HG03457 (cell line): ENCODE results near the gene FOS.
"Not testable (repeated sequence)": the region's sequence is repeated elsewhere in the genome, so short reads cannot be mapped to it uniquely, and the experiment has no call there.

Source experiments
- ATAC-seq: cut with Tn5 transposase; IDR thresholded peaks from one replicate; pipeline ENCODE4 v1.9.1; 2021; ENCODE audit warnings: moderate number of reproducible peaks; ENCODE audit not compliant: unreplicated experiment

FOS gene

DNA sequence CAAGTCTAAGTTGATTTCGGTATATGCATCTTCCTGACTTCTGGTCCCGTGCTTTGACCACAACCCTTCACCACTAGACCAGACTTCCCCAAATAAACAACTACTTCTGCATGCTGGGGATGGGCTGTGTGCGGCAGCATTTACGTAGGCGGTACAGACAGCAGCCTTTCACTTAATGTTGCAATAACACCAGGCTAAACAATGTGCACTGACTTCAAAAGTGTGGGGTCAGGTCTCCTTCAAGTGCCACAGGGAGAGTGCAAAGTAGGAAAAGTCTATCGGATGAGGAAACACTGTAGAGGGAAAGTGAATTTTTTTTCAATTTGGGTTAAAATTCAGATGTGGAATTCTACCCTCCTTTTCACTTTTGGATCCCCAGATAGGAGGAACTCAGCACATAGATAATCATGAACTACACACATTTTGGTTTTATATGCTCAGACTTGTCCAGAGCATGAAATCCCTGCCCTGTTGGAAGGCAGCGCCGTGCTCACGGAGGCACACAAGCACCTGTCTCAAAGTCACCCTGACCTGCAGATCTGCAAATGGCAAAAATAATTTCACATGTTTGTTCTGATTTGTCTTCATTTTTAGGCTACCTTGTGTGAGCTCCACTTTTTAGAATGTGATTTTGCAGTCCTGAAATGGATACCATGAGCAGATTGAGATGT, 3.6 kb upstream of the FOS start:
- ATAC-seq: no peak

DNA sequence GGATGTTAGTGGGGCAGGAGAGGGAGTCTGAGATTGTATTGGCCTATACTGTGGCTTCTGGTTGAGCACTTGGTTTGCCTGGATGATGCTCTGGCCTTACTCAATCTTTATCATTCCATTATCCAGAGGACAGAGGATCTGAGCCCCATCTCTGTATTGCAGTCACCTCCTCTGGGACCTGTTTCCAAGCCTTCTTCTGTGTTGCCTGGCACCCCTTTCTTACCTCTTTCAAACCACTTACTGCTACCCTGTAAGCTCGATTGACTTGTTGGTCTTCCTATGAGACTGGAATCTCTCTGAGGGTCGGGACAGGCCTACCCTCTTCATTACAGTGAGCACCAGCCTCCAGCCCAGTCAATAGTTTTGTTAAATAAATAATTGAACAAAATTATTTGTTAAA, 3.0 kb upstream of the FOS start:
- ATAC-seq: no peak

DNA sequence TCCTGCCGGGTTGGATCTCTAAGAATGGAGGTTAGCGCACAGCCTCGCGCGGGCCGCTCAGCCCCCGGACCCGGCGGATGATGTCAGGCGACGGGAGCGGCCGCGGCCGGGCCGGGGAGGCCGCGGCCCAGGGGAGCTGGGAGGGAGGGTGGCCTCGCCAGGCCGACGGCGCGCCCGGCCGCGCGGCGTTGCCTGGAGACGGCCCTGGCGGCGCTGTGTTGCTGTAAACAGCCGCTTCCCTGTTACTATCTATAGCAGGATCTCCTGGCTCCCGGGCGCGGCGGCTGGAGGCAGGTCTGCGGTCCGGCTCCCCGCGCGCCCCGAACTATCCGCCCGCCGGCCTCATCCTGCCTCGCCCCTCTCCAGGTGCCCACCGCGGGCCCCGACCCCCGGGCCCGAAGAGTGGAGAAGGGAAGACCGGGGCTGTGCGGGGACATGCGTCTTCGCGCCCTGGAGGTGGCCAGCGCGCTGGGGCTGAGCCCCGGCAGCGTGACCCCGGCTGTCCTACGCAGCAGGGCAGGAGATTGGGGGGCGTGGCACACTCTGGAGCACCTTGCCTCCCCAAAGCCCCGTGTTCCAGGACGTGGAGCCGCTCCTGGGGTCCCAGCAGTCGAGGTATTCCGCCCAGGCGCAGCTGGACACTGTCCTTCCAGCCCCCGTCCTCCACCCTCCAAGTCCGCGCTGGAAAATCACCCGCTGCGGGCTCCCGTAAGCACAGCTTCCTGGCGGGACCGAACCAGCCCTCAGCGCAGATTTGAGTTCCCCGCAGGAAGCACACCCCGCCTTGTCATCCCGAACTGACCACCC, 1.4 kb upstream of the FOS start:
- no peak for ATAC-seq

DNA sequence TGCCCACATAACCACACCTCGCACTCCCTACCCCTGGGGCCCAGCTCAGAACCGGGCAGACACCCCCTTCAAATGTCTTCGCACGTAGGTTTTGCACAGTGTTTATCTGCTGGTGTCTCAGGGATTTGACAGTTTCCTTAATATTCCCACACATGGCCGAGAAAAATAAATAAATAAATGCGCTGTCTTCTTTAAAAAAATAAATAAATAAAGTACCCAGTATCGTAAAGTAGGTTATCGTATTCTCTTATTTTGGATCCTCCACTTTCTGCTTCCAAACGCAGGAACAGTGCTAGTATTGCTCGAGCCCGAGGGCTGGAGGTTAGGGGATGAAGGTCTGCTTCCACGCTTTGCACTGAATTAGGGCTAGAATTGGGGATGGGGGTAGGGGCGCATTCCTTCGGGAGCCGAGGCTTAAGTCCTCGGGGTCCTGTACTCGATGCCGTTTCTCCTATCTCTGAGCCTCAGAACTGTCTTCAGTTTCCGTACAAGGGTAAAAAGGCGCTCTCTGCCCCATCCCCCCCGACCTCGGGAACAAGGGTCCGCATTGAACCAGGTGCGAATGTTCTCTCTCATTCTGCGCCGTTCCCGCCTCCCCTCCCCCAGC, 710 bp upstream of the FOS start:
- no peak for ATAC-seq

DNA sequence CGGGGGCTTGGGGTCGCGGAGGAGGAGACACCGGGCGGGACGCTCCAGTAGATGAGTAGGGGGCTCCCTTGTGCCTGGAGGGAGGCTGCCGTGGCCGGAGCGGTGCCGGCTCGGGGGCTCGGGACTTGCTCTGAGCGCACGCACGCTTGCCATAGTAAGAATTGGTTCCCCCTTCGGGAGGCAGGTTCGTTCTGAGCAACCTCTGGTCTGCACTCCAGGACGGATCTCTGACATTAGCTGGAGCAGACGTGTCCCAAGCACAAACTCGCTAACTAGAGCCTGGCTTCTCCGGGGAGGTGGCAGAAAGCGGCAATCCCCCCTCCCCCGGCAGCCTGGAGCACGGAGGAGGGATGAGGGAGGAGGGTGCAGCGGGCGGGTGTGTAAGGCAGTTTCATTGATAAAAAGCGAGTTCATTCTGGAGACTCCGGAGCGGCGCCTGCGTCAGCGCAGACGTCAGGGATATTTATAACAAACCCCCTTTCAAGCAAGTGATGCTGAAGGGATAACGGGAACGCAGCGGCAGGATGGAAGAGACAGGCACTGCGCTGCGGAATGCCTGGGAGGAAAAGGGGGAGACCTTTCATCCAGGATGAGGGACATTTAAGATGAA, 630 bp downstream of the FOS start:
- ATAC-seq: no peak

DNA sequence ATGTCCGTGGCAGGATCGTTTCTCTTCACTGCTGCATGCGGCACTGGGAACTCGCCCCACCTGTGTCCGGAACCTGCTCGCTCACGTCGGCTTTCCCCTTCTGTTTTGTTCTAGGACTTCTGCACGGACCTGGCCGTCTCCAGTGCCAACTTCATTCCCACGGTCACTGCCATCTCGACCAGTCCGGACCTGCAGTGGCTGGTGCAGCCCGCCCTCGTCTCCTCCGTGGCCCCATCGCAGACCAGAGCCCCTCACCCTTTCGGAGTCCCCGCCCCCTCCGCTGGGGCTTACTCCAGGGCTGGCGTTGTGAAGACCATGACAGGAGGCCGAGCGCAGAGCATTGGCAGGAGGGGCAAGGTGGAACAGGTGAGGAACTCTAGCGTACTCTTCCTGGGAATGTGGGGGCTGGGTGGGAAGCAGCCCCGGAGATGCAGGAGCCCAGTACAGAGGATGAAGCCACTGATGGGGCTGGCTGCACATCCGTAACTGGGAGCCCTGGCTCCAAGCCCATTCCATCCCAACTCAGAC, 1.2 kb downstream of the FOS start:
- ATAC-seq: no peak

DNA sequence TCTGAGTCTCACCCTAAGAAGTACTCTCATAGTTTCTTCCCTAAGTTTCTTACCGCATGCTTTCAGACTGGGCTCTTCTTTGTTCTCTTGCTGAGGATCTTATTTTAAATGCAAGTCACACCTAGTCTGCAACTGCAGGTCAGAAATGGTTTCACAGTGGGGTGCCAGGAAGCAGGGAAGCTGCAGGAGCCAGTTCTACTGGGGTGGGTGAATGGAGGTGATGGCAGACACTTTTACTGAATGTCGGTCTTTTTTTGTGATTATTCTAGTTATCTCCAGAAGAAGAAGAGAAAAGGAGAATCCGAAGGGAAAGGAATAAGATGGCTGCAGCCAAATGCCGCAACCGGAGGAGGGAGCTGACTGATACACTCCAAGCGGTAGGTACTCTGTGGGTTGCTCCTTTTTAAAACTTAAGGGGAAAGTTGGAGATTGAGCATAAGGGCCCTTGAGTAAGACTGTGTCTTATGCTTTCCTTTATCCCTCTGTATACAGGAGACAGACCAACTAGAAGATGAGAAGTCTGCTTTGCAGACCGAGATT, 1.7 kb downstream of the FOS start:
- no peak for ATAC-seq

DNA sequence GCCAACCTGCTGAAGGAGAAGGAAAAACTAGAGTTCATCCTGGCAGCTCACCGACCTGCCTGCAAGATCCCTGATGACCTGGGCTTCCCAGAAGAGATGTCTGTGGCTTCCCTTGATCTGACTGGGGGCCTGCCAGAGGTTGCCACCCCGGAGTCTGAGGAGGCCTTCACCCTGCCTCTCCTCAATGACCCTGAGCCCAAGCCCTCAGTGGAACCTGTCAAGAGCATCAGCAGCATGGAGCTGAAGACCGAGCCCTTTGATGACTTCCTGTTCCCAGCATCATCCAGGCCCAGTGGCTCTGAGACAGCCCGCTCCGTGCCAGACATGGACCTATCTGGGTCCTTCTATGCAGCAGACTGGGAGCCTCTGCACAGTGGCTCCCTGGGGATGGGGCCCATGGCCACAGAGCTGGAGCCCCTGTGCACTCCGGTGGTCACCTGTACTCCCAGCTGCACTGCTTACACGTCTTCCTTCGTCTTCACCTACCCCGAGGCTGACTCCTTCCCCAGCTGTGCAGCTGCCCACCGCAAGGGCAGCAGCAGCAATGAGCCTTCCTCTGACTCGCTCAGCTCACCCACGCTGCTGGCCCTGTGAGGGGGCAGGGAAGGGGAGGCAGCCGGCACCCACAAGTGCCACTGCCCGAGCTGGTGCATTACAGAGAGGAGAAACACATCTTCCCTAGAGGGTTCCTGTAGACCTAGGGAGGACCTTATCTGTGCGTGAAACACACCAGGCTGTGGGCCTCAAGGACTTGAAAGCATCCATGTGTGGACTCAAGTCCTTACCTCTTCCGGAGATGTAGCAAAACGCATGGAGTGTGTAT, 2.4 kb downstream of the FOS start:
- ATAC-seq: no peak

DNA sequence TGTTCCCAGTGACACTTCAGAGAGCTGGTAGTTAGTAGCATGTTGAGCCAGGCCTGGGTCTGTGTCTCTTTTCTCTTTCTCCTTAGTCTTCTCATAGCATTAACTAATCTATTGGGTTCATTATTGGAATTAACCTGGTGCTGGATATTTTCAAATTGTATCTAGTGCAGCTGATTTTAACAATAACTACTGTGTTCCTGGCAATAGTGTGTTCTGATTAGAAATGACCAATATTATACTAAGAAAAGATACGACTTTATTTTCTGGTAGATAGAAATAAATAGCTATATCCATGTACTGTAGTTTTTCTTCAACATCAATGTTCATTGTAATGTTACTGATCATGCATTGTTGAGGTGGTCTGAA, 3.0 kb downstream of the FOS start:
- ATAC-seq: no peak

DNA sequence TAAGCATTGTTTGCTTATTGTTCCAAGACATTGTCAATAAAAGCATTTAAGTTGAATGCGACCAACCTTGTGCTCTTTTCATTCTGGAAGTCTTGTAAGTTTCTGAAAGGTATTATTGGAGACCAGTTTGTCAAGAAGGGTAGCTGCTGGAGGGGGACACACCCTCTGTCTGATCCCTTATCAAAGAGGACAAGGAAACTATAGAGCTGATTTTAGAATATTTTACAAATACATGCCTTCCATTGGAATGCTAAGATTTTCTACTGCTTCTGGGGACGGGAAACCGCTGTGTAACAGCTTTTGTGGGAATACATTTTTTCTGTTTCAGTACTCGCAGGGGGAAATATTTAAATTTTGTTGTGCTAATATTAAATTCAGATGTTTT, 3.5 kb downstream of the FOS start:
- no peak for ATAC-seq

DNA sequence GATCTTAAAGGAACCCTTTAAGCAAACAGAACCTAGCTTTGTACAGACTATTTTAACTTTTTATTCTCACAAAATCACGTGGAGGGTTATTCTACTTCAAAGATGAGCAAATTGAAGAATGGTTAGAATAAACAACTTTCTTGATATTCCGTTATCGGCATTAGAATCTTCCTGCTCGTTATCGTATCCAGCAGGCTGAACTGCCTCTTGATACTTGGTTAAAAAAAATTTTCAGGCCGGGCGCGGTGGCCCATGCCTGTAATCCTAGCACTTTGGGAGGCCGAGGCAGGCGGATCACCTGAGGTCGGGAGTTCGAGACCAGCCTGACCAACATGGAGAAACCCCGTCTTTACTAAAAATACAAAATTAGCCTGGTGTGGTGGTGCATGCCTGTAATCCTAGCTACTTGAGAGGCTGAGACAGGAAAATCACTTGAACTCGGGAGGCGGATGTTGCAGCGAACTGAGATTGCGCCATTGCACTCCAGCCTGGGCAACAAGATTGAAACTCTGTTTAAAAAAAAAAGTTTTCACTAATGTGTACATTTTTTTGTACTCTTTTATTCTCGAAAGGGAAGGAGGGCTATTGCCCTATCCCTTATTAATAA, 4.0 kb downstream of the FOS start:
- not testable (repeated sequence) for ATAC-seq

DNA sequence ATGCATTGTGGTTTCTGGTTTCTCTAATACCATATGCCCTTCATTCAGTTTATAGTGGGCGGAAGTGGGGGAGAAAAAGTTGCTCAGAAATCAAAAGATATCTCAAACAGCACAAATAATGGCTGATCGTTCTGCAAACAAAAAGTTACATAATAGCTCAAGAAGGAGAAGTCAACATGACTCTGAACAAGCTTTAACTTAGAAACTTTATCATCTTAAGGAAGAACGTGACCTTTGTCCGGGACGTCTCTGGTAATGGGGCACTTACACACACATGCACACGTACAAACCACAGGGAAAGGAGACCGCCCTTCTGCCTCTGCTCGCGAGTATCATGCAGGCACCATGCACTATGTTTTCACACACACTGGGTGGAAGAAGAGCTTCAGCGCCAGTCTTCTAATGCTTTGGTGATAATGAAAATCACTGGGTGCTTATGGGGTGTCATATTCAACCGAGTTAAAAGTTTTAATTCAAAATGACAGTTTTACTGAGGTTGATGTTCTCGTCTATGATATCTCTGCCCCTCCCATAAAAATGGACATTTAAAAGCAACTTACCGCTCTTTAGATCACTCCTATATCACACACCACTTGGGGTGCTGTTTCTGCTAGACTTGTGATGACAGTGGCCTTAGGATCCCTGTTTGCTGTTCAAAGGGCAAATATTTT, 4.7 kb downstream of the FOS start:
- ATAC-seq: no peak

DNA sequence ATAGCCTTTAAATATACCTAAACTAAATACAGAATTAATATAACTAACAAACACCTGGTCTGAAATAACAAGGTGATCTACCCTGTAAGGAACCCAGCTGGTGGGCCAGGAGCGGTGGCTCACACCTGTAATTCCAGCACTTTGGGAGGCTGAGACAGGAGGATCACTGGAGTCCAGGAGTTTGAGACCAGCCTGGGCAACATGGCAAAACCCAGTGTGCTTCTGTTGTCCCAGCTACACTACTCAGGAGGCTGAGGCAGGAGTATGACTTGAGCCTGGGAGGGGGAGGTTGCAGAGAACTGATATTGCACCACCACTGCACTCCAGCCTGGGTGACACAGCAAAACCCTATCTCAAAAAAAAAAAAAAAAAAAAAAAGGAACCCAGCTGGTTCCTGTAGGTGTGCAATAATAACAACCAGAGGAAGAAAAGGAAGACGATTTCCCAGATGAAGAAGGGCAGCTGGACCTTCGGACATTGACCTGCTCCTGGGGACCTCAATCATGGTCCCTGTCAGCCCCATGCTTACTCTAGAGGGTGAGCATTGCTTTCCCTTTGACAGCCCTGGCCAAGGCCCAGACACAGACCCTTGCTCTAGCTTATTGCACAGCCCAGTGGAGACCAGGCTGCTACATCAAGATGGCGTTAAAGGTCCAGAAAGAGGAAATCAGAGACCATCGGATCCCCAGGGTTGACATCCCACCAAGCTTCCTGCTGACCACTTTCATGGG, 5.4 kb downstream of the FOS start:
- ATAC-seq: no peak

DNA sequence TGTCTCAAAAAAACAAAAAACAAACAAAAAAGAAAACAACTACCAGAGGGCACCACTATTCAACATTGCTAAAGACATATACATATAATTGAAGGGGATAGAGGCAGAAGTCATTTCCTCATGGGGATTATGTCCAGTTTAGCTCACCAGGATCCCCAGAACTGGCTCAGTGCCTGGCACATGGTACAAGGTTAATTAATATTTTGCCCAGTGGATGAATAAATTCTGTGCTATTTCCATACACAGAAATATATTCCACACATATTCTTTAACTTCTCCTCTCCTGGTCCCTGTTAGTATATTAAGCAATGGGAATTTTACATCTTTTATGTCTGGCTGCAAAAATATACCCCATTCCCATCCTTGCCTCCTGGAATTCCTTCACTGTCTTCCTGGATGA, 6.7 kb downstream of the FOS start:
- no peak for ATAC-seq

DNA sequence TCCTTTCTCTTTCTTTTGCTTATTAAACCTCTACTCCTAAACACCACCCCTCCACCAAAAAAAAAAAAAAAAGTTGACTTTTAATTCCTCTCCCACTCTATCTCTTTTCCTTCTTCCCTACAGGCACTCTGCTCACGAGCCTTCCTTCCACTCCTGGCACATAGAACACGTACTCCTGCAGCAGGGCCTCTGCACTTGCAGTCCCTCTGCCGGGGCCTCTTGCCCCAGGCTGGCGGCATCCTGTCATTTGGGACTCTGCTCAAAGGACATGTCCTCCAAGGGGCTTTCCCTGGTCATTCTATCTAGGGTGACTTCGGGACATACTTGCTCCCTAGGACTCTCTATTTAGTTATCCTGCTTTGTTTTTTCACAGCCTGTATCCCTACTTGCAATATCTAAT, 7.7 kb downstream of the FOS start:
- ATAC-seq: no peak

DNA sequence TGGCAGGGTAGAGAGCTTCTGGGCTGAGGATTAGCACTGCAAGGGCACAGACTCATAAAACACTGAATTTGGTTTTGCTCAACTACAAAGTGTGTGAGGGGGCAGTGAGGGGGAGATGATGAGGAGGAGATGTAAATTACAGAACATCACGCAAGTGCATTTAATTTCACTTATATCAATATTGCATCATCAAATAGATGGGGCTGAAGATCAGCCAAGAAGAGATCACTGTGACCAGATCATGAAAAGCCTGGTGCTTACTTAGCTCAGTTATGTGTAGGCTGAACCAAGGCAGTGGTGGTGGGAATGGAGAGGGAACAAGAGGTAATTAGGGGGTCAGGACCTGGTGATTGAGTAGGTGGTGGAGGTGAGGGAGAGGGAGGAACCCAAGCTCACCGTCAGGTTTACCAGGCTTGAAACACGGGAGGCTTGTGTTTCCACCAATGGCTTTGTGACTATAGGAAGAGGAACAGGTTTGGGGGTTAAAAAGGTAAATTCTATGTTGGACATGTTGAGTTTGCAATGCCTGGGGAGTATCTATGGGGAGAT, 11.3 kb downstream of the FOS start:
- no peak for ATAC-seq

DNA sequence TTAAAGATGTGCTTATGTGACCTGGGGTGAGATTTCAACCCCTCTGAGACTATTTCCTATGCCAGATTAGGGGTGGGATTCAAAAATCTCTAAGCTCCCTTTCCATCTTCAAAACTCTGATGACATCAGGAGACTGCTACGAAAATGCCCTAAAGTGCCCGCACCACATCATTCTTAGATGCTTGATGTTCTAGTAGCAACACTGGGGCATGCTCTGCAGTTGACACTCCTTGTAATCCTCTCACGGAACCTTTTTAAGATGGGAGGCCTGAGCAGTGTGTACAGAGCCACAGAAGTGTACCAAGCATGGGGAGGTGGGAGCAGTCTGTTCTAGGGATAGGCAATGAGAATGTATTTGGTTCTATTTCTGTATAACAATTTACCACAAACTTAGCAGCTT, 12.2 kb downstream of the FOS start:
- no peak for ATAC-seq

DNA sequence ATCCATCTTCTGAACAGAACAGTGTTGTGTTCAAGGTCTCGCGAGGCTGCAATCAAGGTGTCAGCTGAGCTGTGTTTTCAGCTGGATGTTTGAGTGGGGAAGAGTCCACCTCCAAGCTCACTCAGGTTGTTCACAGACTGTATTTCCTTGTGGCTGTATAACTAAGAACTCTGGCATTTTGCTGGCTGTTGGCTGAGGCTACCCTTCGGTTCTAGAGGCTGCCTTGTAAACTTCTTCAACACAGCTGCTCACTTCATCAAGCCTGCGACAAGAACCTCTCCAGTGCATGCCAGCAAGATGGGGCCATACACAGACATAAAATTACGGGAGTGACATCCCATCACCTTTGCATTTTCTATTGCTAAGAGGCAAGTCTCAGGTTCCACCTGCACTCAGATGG, 12.7 kb downstream of the FOS start:
- ATAC-seq: no peak

DNA sequence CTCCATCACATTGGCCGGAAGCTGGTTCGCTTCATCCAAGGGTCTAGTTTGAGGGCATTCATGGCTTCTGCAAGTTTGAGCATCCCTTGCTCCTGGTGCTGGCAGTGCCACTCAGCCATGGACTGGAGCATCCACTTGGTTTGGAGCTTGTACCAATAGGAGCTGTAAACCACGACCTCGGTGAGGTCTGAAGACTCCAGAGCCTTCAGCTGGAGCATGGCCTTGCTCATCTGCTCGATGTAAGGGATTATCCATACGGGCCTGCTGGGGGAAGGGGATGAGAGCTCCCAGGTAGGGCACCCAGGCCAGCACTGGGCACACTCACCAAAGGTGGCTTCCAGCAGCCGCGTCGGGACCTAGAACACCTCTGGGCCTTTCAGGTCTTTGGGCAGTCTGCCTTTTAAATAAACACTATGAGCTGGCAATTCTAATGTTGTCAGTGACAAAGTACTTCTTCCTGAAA, 13.5 kb downstream of the FOS start:
- no peak for ATAC-seq
